H9 (cell line): ENCODE data around the gene RPLP1. TPM values are rescaled to one million over a fixed set of nuclear protein-coding genes. Genes with fewer than 3 reads are reported as not detected.

Experiments
- DNase-seq: peaks from one replicate; pipeline ENCODE4 v3.0.0-alpha.2; 2017
- H2AFZ ChIP-seq: one replicate; pipeline ENCODE4 v1.6.1; 2013; ENCODE audit warnings: mild to moderate bottlenecking, low read length, control low read depth, moderate library complexity
- H2AK5ac ChIP-seq: 2 replicates; pipeline ENCODE4 v1.6.1; 2013; ENCODE audit warnings: low read length, control low read depth, mixed read lengths; ENCODE audit not compliant: insufficient read length
- H2BK120ac ChIP-seq: one replicate; pipeline ENCODE4 v1.6.1; 2013; ENCODE audit warnings: low read depth, mild to moderate bottlenecking, low read length, control low read depth, inconsistent platforms; ENCODE audit not compliant: poor library complexity, severe bottlenecking
- H2BK12ac ChIP-seq: 2 replicates; pipeline ENCODE4 v1.6.1; 2013; ENCODE audit warnings: low read length, control low read depth, mixed read lengths, low read depth; ENCODE audit not compliant: insufficient read length
- H2BK15ac ChIP-seq: 2 replicates; pipeline ENCODE4 v1.6.1; 2013; ENCODE audit warnings: low read depth, low read length, control low read depth
- H2BK20ac ChIP-seq: one replicate; pipeline ENCODE4 v1.6.1; 2013; ENCODE audit warnings: low read depth, mild to moderate bottlenecking, low read length, control low read depth, inconsistent platforms; ENCODE audit not compliant: poor library complexity, severe bottlenecking
- H2BK5ac ChIP-seq: 2 replicates; pipeline ENCODE4 v1.6.1; 2013; ENCODE audit warnings: low read length, control low read depth, mixed read lengths; ENCODE audit not compliant: insufficient read length
- H3K14ac ChIP-seq: 2 replicates; pipeline ENCODE4 v1.6.1; 2013; ENCODE audit warnings: low read length, control low read depth; ENCODE audit not compliant: insufficient read depth
- H3K18ac ChIP-seq: 2 replicates; pipeline ENCODE4 v1.6.1; 2013; ENCODE audit warnings: low read depth, mild to moderate bottlenecking, mixed read lengths, low read length, control low read depth; ENCODE audit not compliant: insufficient read length
- H3K23ac ChIP-seq: 2 replicates; pipeline ENCODE4 v1.6.1; 2013; ENCODE audit warnings: low read length, control low read depth, mixed read lengths, low read depth; ENCODE audit not compliant: insufficient read length
- H3K23me2 ChIP-seq: 2 replicates; pipeline ENCODE4 v1.6.1; 2013; ENCODE audit warnings: low read depth, mild to moderate bottlenecking, mixed read lengths, low read length, control low read depth; ENCODE audit not compliant: insufficient read length, poor library complexity, severe bottlenecking
- H3K27ac ChIP-seq: 2 replicates; pipeline ENCODE4 v1.5.1; 2013; ENCODE audit warnings: low read length, control low read depth, mixed read lengths, low read depth; ENCODE audit not compliant: insufficient read length
- H3K27me3 ChIP-seq: 2 replicates; pipeline ENCODE4 v1.6.1; 2013; ENCODE audit warnings: low read length, control low read depth, inconsistent platforms; ENCODE audit not compliant: insufficient read depth
- H3K4ac ChIP-seq: 2 replicates; pipeline ENCODE4 v1.6.1; 2013; ENCODE audit warnings: low read depth, mild to moderate bottlenecking, control low read depth, inconsistent platforms, low read length, moderate library complexity
- H3K4me1 ChIP-seq: 2 replicates; pipeline ENCODE4 v1.6.1; 2013; ENCODE audit warnings: low read length, control low read depth, inconsistent platforms; ENCODE audit not compliant: insufficient read depth
- H3K4me2 ChIP-seq: 2 replicates; pipeline ENCODE4 v1.6.1; 2013; ENCODE audit warnings: low read length, control low read depth, mixed read lengths; ENCODE audit not compliant: insufficient read length, insufficient read depth
- H3K56ac ChIP-seq: 2 replicates; pipeline ENCODE4 v1.6.1; 2013; ENCODE audit warnings: low read depth, mild to moderate bottlenecking, mixed read lengths, low read length, control low read depth; ENCODE audit not compliant: insufficient read length
- H3K79me1 ChIP-seq: 2 replicates; pipeline ENCODE4 v1.6.1; 2013; ENCODE audit warnings: low read depth, mild to moderate bottlenecking, moderate library complexity, low read length, control low read depth, inconsistent platforms; ENCODE audit not compliant: insufficient read depth, poor library complexity, severe bottlenecking
- H3K79me2 ChIP-seq: 2 replicates; pipeline ENCODE4 v1.6.1; 2013; ENCODE audit warnings: low read length, control low read depth, inconsistent platforms; ENCODE audit not compliant: insufficient read depth
- H3K9ac ChIP-seq: 2 replicates; pipeline ENCODE4 v1.6.1; 2013; ENCODE audit warnings: low read length, control low read depth, mixed read lengths; ENCODE audit not compliant: insufficient read length; ENCODE audit errors: extremely low read depth
- H3K9me3 ChIP-seq: one replicate; pipeline ENCODE4 v1.6.1; 2013; ENCODE audit warnings: low read depth, low read length, inconsistent platforms; ENCODE audit not compliant: control insufficient read depth
- H3T11ph ChIP-seq: one replicate; pipeline ENCODE4 v1.6.1; 2013; ENCODE audit warnings: mild to moderate bottlenecking, low read length, control low read depth, inconsistent platforms
- H4K20me1 ChIP-seq: one replicate; pipeline ENCODE4 v1.6.1; 2013; ENCODE audit not compliant: control insufficient read depth, insufficient read length, insufficient read depth
- H4K5ac ChIP-seq: 2 replicates; pipeline ENCODE4 v1.6.1; 2013; ENCODE audit warnings: low read depth, mild to moderate bottlenecking, mixed read lengths, low read length, control low read depth; ENCODE audit not compliant: insufficient read length
- H4K8ac ChIP-seq: replicated peaks from 2 replicates; pipeline ENCODE4 v1.6.1; 2013; ENCODE audit warnings: low read length, control low read depth, mixed read lengths, low read depth; ENCODE audit not compliant: insufficient read length
- H4K91ac ChIP-seq: 2 replicates; pipeline ENCODE4 v1.6.1; 2013; ENCODE audit warnings: low read depth, mild to moderate bottlenecking, moderate library complexity, mixed read lengths, low read length, control low read depth; ENCODE audit not compliant: insufficient read length
- H3K27ac Mint-ChIP-seq, 3 experiments: 2 replicates in 2 of 3; 3 replicates in 1 of 3; pipeline ENCODE4 v1.8.0; 2020 to 2021; ENCODE audit warnings: mixed read lengths in 3 of 3, mild to moderate bottlenecking in 1 of 3, moderate library complexity in 1 of 3
- H3K27me3 Mint-ChIP-seq: 2 replicates; pipeline ENCODE4 v1.8.0; 2021; ENCODE audit warnings: low read depth, mild to moderate bottlenecking, moderate library complexity, mixed read lengths
- H3K36me3 Mint-ChIP-seq, 3 experiments: 2 replicates in 2 of 3; 3 replicates in 1 of 3; pipeline ENCODE4 v1.8.0; 2020 to 2021; ENCODE audit warnings: low read depth in 3 of 3, mixed read lengths in 3 of 3; ENCODE audit not compliant: insufficient read depth in 1 of 3
- H3K4me1 Mint-ChIP-seq, 2 experiments: 2 replicates each; pipeline ENCODE4 v1.8.0; 2020; ENCODE audit warnings: mixed read lengths in 2 of 2
- H3K4me3 Mint-ChIP-seq, 2 experiments: 2 replicates in 1 of 2; 3 replicates in 1 of 2; pipeline ENCODE4 v1.8.0; 2020 to 2021; ENCODE audit warnings: mild to moderate bottlenecking in 2 of 2, mixed read lengths in 2 of 2, moderate library complexity in 1 of 2
- H3K9me3 Mint-ChIP-seq, 2 experiments: 2 replicates in 1 of 2; 3 replicates in 1 of 2; pipeline ENCODE4 v1.8.0; 2020; ENCODE audit warnings: mild to moderate bottlenecking in 2 of 2, mixed read lengths in 2 of 2, moderate library complexity in 1 of 2
- CTCF ChIP-seq: fragments of 200-600 bp; sonication (generic); conservative IDR thresholded peaks from 3 replicates; pipeline ENCODE4 v1.8.0; 2021; ENCODE audit warnings: antibody characterized with exemption, mild to moderate bottlenecking
- WGBS: extraction: QIAGEN DNeasy Blood & Tissue Kit; methylation state at CpG from one replicate; pipeline ENCODE4 v1.1.7; 2013; ENCODE audit warnings: missing lambda C conversion rate, low lambda C conversion rate, mixed read lengths; ENCODE audit not compliant: insufficient read length; ENCODE audit errors: extremely low coverage; 5-methylcytosine and 5-hydroxymethylcytosine counted together
- total RNA-seq: library from RNA; stranded (reverse); gene quantifications from 2 replicates; pipeline ENCODE4 v1.2.1, GENCODE V29; 2021

RPLP1 gene
- total RNA-seq, 1 experiment from 2014 or later = 1,715 TPM

- Histone ChIP-seq H2BK12ac (no peak overlapping the region), H3K9ac (no peak overlapping the region), H2AFZ (no peak overlapping the region), H4K5ac (no peak overlapping the region), H3K79me1 (no peaks in the 10 kb centered on the region), H3K79me2 (no peaks in the 10 kb centered on the region), H2BK15ac (no peak overlapping the region), H3K14ac (no peak overlapping the region), H3K4me2 (no peak overlapping the region), H3K23ac (no peak overlapping the region), H3K56ac (no peak overlapping the region), H2BK20ac (no peak overlapping the region), H4K20me1 (no peaks in the 10 kb centered on the region), H3K27me3 (no peaks in the 10 kb centered on the region; the same call in 1 of the 2 replicates), H3K18ac (no peak overlapping the region), H2BK5ac (no peak overlapping the region), H4K8ac (no peak overlapping the region), H3T11ph (no peak overlapping the region), H2BK120ac (no peak overlapping the region), H3K9me3 (no peaks in the 10 kb centered on the region), H3K4ac (no peak overlapping the region), H2AK5ac (no peak overlapping the region), H3K23me2 (no peaks in the 10 kb centered on the region), H4K91ac (no peak overlapping the region), H3K27ac (no peak overlapping the region), H3K4me1 (no peaks in the 10 kb centered on the region)
- no peak overlapping the region for H3K27ac Mint-ChIP-seq
- H3K4me1 Mint-ChIP-seq = no peaks in the 10 kb centered on the region
- H3K36me3 Mint-ChIP-seq = peaks cover 1 to 12% (median 3%) of the 10 kb centered on the region in 3 experiments; a peak in 4 of 7 replicates
- WGBS = no CpG with 5 or more reads among the region's 2 CpGs
- H3K27me3 Mint-ChIP-seq = peaks cover 2% of the 10 kb centered on the region
- DNase-seq = no peak
- H3K9me3 Mint-ChIP-seq = peaks cover 8 to 9% of the 10 kb centered on the region in 2 experiments
- no peak overlapping the region for H3K4me3 Mint-ChIP-seq
- no peak for TF ChIP-seq CTCF
Measured at GRCh38 chr15:69479971-69480370, 27.4 kb downstream of the RPLP1 start.
